NCI-H2107 (cell line): ENCODE data around the gene BAHD1.
A peak's percentile ranks its signal among the peaks of the same experiment; 100 is the strongest.

ENCODE experiments used
- DNase-seq: peaks from one replicate; lab custom pipeline; 2025; lab: John Stamatoyannopoulos, UW

The BAHD1 gene

DNA sequence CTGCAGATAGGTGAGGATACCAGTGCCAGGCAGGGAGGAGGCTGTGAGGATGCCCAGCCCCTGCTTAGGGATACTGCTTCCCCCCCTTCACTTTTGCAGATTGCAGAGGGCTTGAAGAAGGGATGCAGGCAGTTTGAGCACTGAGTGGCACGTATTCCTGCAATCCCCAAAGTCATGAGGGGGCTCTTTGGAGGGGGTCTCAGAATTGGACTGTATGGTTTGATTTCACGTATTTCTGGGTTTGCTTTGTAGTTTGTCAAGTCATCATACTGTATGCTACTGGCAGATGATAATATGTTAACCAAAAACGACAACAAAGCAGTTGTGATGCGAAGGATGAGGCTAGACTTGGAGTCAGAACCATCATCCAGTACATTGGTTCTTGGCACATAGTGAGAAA, 58.1 kb downstream of the BAHD1 start:
- DNase-seq, result no peak

DNA sequence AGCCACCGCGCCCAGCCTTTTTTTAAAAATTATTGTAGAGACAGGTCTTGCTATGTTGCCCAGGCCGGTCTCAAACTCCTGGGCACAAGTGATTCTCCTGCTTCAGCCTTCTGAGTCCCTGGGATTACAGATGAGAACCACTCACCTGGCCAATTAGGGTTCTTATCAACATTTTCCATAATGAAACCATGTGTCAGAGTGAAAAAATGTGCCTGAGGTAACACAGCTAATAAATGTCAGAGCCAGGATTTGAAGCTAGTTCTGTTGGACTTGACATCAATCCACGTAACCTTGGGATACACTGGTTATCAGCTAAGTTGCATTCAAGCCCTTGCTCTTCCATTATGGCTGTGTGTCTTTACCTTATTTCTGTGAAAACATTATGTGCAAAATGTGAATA, 59.2 kb downstream of the BAHD1 start:
- DNase-seq, result no peak

- no peak for DNase-seq
These were observed 60.0 kb downstream of the BAHD1 start for GRCh38 chr15:40500568-40501330.

DNA sequence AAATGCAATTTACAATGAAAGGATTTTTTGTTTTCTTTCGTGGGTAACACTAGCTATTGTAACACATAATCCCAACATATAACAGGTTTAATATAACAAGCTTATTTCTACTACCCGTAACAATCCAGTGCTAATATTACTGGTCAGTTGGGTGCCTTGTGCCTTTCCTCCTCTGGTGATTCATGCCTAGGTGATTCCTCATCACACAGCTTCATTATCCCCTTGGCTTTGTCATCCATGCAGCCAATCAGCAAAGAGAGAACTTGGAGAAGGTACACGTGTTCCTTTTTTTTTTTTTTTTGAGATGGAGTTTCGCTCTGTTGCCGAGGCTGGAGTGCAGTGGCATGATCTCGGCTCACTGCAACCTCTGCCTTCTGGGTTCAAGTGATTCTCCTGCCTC, 60.7 kb downstream of the BAHD1 start:
- DNase-seq, result no peak

DNA sequence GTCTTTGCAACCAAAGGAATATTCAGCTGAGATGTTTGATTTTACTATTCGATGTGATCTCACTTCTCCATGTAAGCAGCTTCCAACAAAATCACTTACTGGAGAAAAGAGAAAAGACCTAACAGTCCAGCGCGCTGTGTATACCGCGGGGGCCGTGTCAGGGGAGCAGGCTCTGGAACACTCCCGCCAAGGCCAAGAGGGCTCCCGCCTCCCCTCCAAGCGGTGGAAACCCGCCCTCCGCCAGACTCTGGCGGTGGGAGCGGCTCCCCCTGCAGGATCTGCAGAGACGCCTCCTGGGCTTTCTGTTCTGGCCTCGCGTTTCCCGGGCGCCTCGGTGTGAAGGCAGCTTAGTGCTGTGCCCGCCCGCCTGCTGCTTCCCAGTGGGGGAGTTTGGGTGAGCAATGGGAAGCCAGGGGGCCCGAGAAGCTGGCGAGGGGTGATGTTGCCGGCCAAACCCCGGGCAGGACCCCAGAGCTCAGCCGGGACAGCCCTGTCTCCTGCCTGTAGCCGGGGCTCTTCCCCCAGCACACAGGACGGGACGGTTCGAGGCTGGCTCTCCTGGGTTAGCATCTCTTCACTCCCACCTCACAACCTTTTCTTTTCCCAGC, 66.3 kb downstream of the BAHD1 start:
- peak; percentile 28 for DNase-seq

- no peak for DNase-seq
These were observed 67.5 kb downstream of the BAHD1 start for GRCh38 chr15:40508216-40508615.

DNA sequence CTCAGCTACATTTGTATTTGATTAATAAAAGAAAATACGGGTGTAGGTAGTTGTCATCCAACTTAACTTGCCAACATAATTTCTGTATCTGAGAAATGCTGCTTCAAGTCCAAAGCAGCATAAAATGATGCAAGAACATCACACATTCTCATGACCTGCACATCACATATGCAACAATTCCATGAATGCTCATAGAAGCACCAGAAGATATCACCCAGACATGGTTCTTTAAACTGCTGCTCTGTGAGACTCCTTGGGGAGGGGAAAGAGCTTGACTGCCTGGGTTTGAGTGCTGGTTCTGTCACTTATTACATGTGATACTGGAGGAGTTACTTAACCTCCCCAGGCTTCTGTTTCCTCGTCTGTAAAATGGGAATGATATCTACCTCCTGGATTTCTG, 69.4 kb downstream of the BAHD1 start:
- DNase-seq, result no peak

DNA sequence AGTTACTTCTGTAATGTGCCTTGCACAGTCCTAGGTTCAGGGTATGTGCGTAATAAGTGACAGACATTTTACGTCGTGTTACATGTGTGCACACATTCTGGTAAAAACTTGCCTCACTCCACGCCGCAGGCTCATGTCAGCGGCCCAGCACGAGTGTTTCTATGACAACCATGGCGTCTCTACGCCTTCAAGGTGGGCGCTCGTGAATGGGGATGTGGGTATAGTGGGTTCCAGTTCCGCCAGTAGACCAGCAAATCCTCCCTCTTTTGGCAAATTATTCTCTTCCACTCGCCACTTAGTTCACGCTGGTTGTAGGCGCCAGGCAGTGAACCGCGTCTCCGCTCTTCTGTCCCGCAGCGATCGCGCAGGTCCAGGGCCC, 70.3 kb downstream of the BAHD1 start:
- DNase-seq, result no peak

DNA sequence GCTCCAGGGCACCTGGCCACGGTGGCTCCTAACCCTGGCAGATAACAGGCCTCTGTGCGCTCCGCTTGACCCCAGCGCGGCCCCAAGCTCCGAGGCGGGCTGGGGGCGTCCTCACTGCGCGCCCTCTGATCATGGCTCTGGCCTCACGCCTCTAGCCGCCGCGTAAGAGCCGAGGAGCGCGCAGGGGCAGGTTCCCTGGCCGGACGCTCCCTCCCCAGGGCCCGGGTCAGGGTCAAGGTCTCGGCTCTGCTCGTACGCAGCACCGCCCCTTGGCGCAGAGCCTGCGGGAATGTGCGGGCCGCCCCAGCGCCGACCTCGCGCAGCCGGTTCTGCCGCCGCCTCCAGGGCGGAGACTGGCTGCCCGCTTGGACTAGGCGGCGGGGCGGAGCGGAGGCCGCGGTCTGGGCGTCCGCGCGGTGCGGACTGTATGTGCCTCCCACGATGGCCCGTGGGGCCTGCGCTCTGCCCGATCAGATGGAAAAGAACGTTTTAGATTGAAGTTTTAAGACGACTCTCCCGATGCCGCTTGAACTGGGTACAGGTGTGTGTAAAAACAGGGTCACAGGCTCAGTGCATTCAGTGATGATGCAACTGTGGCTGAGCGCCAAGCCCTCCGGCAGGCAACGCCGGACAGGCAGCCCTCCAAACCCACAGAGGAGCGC, 70.8 kb downstream of the BAHD1 start:
- no peak for DNase-seq

GRCh38 chr15:40512440-40512839, 71.7 kb downstream of the BAHD1 start:
- no peak for DNase-seq

DNA sequence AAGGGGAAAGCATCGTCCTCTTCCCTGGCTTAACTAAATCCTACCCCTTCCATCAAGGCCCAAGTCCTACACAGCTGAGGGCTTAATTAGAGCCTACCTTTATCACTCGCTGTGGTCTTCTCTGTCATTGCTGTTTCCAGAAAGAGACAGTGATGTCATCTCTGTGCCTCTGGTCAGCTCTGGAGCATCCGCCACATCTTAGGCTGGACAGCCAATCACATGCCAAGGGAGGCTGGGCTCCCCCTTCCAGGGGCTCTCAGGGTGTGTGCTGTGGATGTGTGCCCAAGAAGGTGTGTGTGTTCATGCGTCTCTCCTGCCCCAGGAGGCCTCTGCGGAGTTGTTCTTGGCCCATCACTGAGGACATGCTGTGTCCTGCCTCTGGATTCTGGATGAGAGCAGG, 72.9 kb downstream of the BAHD1 start:
- no peak for DNase-seq

DNA sequence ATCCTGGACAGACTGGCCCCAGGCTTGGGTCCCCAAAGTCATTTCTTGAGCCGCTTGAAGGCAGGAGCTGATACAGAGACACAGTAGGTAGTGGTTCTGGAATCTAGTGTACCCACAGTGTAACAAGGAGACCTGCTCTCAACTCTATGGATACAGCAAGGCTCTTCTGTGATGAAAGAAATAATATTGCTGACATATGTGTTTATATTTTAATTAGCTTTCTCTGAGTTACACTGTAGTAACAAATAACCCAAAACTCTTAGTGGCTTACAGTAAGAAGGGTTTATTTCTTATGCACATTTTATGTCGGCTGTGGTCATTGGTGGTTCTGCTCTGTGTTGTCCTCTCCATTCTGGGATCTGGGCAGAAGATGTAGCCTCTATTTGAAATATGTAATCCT, 75.6 kb downstream of the BAHD1 start:
- DNase-seq, result no peak
